SU-DHL-6 (cell line): Measurements from ENCODE around the gene ZSCAN22.
"Not testable (repeated sequence)": the region's sequence is repeated elsewhere in the genome, so short reads cannot be mapped to it uniquely, and the experiment has no call there.

ENCODE experiments used
- H2AFZ ChIP-seq: fragments of 200-600 bp; sonication (generic); 2 replicates; pipeline ENCODE4 v1.6.1; 2014; ENCODE audit warnings: low read depth, mild to moderate bottlenecking, moderate library complexity, mixed read lengths, antibody characterized with exemption, low read length; ENCODE audit not compliant: severe bottlenecking
- H3F3A ChIP-seq: fragments of 200-600 bp; shearing (Covaris generic); 2 replicates; pipeline ENCODE4 v1.6.0; 2016; ENCODE audit warnings: antibody characterized with exemption, mild to moderate bottlenecking; ENCODE audit not compliant: insufficient read depth
- H3K27ac ChIP-seq: fragments of 200-600 bp; sonication (generic); 2 replicates; pipeline ENCODE4 v1.5.1; 2016; ENCODE audit warnings: low read depth, mild to moderate bottlenecking, low read length, moderate library complexity, mixed read lengths
- H3K27me3 ChIP-seq: fragments of 200-600 bp; sonication (generic), shearing (Covaris generic); 2 replicates; pipeline ENCODE4 v1.6.0; 2014; ENCODE audit warnings: mild to moderate bottlenecking, low read length
- H3K36me3 ChIP-seq: fragments of 200-600 bp; sonication (generic); 2 replicates; pipeline ENCODE4 v1.6.1; 2014; ENCODE audit warnings: mild to moderate bottlenecking, low read length, mixed read lengths
- H3K4me2 ChIP-seq: fragments of 300-600, 200-600 bp; shearing (Covaris generic), sonication (generic); 2 replicates; pipeline ENCODE4 v1.6.0; 2014; ENCODE audit warnings: low read length, low read depth, mild to moderate bottlenecking; ENCODE audit not compliant: poor library complexity, severe bottlenecking
- H3K4me3 ChIP-seq: fragments of 200-600 bp; sonication (generic); 2 replicates; pipeline ENCODE4 v1.5.1; 2014; ENCODE audit warnings: antibody characterized with exemption, low read length, mild to moderate bottlenecking, mixed read lengths; ENCODE audit not compliant: insufficient read depth, poor library complexity, severe bottlenecking
- H3K79me2 ChIP-seq: fragments of 200-600 bp; sonication (generic); 2 replicates; pipeline ENCODE4 v1.6.1; 2014; ENCODE audit warnings: mild to moderate bottlenecking, low read length, moderate library complexity; ENCODE audit not compliant: insufficient read depth
- H3K9ac ChIP-seq: fragments of 200-600 bp; sonication (generic); 2 replicates; pipeline ENCODE4 v1.7.0; 2014; ENCODE audit warnings: mild to moderate bottlenecking, low read length
- H3K9me2 ChIP-seq: fragments of 200-600 bp; sonication (generic); replicated peaks from 2 replicates; pipeline ENCODE4 v1.6.1; 2014; ENCODE audit warnings: low read length; ENCODE audit not compliant: insufficient read depth
- H3K9me3 ChIP-seq: fragments of 200-600 bp; sonication (generic); 2 replicates; pipeline ENCODE4 v1.6.1; 2014; ENCODE audit warnings: low read length, mixed read lengths; ENCODE audit not compliant: insufficient read depth
- H4K20me1 ChIP-seq: fragments of 200-600 bp; sonication (generic); 2 replicates; pipeline ENCODE4 v1.6.1; 2014; ENCODE audit warnings: low read depth, mild to moderate bottlenecking, antibody characterized with exemption, low read length, moderate library complexity, mixed read lengths
- EZH2phosphoT487 ChIP-seq: fragments of 200-600 bp; sonication (generic), shearing (Covaris generic); conservative IDR thresholded peaks from 2 replicates; pipeline ENCODE4 v1.6.1; 2018; ENCODE audit warnings: mild to moderate bottlenecking, antibody characterized with exemption, low read length, moderate library complexity, mixed read lengths
- TF ChIP-seq, protein P1 (sequence below): fragments of 200-600 bp; sonication (generic); IDR thresholded peaks from one replicate; pipeline ENCODE4 v1.5.1; 2017; ENCODE audit warnings: antibody characterized with exemption, mild to moderate bottlenecking, low read length, moderate library complexity; ENCODE audit not compliant: insufficient read depth, poor library complexity, severe bottlenecking

The ZSCAN22 gene

DNA sequence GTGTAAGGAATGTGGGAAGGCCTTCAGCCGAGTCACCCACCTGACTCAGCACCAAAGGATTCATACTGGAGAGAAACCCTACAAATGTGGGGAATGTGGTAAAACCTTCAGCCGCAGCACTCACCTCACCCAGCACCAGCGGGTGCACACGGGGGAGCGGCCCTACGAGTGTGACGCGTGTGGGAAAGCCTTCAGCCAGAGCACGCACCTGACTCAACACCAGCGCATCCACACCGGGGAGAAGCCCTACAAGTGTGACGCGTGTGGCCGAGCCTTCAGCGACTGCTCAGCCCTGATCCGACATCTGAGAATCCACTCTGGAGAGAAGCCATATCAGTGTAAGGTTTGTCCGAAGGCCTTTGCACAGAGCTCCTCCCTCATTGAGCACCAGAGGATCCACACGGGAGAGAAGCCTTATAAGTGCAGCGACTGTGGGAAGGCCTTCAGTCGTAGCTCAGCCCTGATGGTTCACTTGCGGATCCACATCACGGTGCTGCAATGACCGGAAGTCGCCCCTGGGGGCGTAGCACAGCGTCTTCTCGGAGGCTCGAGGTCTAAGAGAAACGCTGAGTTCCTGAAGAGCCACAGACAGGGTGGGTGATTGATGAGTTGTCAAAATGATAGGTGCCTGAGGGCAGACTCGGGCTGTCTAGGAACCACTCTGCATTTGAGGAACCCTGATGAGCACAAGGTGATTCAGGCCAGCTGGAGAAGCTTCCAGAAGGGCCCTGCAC, 12.2 kb downstream of the ZSCAN22 start:
- TF ChIP-seq, protein P1, sequence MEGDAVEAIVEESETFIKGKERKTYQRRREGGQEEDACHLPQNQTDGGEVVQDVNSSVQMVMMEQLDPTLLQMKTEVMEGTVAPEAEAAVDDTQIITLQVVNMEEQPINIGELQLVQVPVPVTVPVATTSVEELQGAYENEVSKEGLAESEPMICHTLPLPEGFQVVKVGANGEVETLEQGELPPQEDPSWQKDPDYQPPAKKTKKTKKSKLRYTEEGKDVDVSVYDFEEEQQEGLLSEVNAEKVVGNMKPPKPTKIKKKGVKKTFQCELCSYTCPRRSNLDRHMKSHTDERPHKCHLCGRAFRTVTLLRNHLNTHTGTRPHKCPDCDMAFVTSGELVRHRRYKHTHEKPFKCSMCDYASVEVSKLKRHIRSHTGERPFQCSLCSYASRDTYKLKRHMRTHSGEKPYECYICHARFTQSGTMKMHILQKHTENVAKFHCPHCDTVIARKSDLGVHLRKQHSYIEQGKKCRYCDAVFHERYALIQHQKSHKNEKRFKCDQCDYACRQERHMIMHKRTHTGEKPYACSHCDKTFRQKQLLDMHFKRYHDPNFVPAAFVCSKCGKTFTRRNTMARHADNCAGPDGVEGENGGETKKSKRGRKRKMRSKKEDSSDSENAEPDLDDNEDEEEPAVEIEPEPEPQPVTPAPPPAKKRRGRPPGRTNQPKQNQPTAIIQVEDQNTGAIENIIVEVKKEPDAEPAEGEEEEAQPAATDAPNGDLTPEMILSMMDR = no peak
- no peak overlapping the region for H3K9ac ChIP-seq
- no peaks in the 10 kb centered on the region for H3K79me2 ChIP-seq
- H3K9me3 ChIP-seq = no peaks in the 10 kb centered on the region
- no peaks in the 10 kb centered on the region for H3K36me3 ChIP-seq
- H3K4me2 ChIP-seq = no peak overlapping the region
- no peaks in the 10 kb centered on the region for H4K20me1 ChIP-seq
- H3K27me3 ChIP-seq = no peaks in the 10 kb centered on the region
- H3K27ac ChIP-seq = no peak overlapping the region
- H2AFZ ChIP-seq = no peak overlapping the region
- H3K9me2 ChIP-seq = no peaks in the 10 kb centered on the region
- H3K4me3 ChIP-seq = no peak overlapping the region
- no peaks in the 10 kb centered on the region for H3F3A ChIP-seq

GRCh38 chr19:58345558-58345957, 18.8 kb downstream of the ZSCAN22 start:
- Histone ChIP-seq H3K36me3 (no peaks in the 10 kb centered on the region), H3K27me3 (no peaks in the 10 kb centered on the region), H3K4me2 (no peak overlapping the region), H2AFZ (no peak overlapping the region), H3K4me3 (no peak overlapping the region), H3K27ac (no peak overlapping the region), H3F3A (no peaks in the 10 kb centered on the region), H3K9ac (no peak overlapping the region), H3K9me3 (no peaks in the 10 kb centered on the region), H4K20me1 (no peaks in the 10 kb centered on the region), H3K9me2 (no peaks in the 10 kb centered on the region), H3K79me2 (no peaks in the 10 kb centered on the region)
- no peak for TF ChIP-seq EZH2phosphoT487
- TF ChIP-seq, protein P1 = no peak

DNA sequence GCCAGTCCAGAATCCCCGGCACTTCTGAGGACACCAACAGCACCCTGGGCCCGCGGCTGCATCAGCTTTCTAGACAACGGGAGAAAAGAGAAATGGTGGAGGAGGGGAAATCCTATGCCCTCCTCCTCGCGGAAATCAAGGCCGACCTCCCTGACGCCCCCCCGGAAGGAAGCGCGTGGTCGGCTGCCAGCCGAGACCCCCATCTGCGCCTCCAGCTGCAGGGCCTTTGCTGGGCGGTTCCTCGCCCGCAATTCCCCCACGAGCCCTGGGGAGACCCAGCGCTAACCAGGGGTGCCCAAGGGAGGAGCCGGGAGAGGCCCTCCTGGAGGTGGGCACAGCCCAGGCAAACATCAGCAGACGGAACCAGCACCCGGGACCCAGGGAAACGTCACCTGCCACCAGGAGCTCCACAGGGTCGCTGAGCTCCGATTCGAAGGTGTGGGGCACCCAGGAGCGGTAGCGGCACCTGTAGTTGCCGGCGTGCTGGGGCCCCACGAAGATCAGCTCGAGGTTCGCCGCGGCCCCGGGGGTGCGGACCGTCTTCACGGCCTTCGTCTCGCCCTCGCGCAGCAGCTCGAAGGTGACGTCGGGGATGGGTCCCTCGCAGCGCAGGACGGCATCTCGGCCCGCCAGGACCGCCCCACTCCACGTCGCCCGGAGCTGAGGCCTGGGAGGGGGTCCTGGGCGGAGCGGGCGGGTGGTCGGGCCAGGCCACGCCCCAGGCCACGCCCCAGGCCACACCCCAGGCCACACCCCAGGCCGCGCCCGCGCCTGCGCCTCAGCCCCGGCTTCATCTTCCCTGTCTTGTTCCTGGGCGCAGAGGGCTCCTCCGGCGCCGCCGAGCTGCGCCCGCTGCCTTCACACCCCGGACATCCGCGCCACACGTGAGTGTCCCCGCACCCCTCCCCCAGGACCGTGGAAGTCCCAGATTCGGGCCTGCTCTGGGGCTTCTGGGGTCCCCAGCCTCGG, 20.5 kb downstream of the ZSCAN22 start:
- H3K9me2 ChIP-seq = no peaks in the 10 kb centered on the region
- no peaks in the 10 kb centered on the region for H3K36me3 ChIP-seq
- peak overlapping the region; percentile 96 for H3K4me3 ChIP-seq
- no peaks in the 10 kb centered on the region for H3F3A ChIP-seq
- peak overlapping the region; percentile 87 for H2AFZ ChIP-seq
- TF ChIP-seq EZH2phosphoT487 = no peak
- TF ChIP-seq, protein P1 = no peak
- H3K27ac ChIP-seq = no peak overlapping the region
- no peaks in the 10 kb centered on the region for H3K27me3 ChIP-seq
- no peaks in the 10 kb centered on the region for H3K9me3 ChIP-seq
- H4K20me1 ChIP-seq = no peaks in the 10 kb centered on the region
- peak overlapping the region; percentile 83 for H3K4me2 ChIP-seq
- no peaks in the 10 kb centered on the region for H3K79me2 ChIP-seq
- peak overlapping the region; percentile 70 for H3K9ac ChIP-seq

DNA sequence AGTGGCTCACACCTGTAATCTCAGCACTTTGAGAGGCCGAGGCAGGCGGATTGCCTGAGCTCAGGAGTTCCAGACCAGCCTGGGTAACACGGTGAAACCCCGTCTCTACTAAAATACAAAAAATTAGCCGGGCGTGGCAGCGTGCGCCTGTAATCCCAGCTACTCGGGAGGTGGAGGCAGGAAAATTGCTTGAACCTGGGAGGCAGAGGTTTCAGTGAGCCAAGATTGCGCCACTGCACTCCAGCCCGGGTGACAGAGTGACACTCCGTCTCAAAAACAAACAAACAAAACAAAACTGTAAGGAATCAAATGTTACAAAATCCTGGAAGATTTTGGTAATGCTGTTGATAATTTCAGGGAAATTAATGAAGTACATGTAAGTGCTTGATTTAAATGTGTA, 21.3 kb downstream of the ZSCAN22 start:
- peak overlapping the region; percentile 83 for H3K4me2 ChIP-seq
- H3K79me2 ChIP-seq, H3F3A ChIP-seq, H4K20me1 ChIP-seq, H3K27ac ChIP-seq, H3K9me3 ChIP-seq, H3K36me3 ChIP-seq, H3K27me3 ChIP-seq, H3K9me2 ChIP-seq: not testable (repeated sequence)
- peak overlapping the region; percentile 96 for H3K4me3 ChIP-seq
- peak overlapping the region; percentile 87 for H2AFZ ChIP-seq
- peak overlapping the region; percentile 70 for H3K9ac ChIP-seq
